ENCODE data around the gene ATP5F1C. TPM values are rescaled to one million over a fixed set of nuclear protein-coding genes. Genes with fewer than 3 reads are reported as not detected.

Gene ATP5F1C
- total RNA-seq, 1 donor from 2014 or later = 570 TPM

DNA sequence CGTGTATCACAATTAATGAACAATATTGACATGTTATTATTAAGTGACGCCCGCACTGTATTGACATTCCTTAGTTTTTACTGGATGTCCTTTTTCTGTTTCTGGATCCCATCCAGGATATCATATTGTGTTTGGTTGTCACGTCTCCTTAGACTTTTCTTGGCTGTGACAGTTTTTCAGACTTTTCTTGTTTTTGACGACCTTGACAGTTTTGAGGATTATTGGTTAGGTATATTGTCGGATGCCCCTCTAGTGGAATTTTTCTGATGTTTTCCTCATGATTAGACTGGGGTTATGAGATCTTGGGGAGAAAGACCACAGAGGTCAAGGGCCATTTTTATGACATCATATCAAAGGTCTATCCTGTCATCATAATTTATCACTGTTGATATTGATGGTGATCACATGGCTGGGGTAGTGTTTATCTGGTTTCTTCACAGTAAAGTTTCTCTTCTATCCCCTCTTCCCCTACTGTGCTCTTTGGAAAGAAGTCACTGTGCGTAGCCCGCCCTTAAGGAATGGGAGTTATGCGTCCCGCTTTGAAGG, 41.4 kb downstream of the ATP5F1C start:
- DNase-seq (ENCODE audit: low spot score) = no peak
- intact Hi-C loops (cut with DNase I) = no loop called here

DNA sequence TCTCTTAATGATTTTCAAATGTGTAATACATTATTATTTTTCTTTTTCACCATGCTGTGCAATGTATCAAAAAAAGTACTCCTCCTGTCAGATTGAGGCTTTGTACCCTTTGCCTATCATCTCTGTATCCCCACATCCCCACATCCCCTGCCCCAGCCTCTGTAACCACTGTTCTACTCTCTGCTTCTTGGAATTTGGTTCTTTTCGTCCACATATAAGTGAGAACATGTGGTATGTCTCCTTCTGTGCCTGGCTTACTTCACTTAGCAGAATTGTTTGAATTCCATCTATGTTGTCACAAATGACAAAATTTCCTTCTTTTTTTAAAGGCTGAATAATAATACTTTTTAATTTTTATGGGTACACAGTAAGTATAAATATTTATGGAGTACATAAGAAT, 44.1 kb downstream of the ATP5F1C start:
- DNase-seq (ENCODE audit: low spot score) = no peak
- intact Hi-C loops (cut with DNase I) = no loop called here

DNA sequence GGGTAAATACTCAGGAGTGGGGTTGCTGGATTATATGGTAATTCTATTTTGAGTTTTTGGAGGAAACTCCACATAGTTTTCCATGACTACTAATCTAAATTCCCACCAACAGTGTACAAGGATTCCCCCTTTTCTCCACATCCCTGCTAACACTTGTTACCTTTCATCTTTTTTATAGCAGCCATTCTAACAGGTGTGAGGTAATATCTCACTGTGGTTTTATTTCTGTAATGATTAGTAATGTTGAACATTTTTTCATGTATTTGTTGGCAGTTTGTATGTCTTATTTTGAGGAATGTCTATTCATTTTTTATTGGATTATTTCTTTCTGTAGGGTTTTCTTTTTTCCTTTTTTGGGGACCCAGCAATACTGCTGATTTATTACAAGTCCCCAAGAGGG, 45.2 kb downstream of the ATP5F1C start:
- no peak for DNase-seq (ENCODE audit: low spot score)
- intact Hi-C loops (cut with DNase I) = no loop called here

DNA sequence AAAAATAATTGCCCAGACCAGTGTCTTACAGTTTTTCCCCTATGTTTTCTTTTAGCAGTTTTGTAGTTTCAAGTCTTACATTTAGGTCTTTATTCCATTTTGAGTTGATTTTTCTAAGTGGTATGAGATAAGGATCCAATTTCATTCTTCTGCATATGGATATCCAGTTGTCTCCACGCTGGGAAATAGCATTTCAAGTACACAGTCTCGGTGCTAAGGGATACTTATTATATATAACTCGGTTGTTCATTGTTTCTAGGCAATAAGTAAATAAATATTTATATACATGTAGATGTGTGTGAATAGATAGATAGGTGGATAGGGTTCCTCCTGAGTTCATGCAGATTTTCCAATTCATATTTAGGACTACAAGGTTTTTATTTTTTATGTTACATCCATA, 46.3 kb downstream of the ATP5F1C start:
- no peak for DNase-seq (ENCODE audit: low spot score)
- intact Hi-C loops (cut with DNase I) = no loop called here

DNA sequence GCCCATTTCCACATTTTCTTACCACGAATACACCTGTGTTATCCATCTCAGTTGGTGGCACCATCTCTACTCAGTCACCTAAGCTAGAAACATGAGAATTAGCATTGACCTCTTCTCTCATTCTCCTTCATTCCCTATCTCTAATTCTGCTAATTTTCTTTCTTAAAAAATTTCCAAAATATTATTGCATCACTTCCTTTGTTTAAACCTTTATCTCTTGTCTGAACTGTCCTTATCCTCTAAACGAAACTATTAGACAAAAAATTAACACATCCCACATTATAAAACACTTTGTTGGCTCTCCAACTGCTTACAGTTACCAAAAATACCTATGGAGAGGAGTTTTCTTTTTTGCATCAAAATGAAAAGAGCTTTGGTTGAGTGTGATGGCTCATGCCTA, 48.6 kb downstream of the ATP5F1C start:
- intact Hi-C loops (cut with DNase I) = no loop called here

DNA sequence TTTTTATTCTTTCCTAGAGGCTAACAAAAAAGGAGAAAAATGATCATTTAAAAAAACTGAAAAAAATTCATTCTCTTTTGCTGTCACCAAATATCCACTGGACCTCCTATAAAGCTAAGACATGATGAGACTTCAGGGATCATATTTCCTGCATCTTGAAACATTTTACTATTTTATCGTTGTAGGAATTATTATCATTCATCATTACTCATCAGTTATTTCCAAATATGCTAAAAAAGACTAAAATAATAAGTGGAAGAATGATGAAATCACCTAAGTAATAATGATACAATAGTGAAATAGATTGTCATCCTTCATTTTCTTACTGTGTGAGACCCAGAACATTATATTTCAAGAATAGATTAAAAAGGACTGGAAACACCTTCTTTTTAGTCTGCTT, 58.6 kb downstream of the ATP5F1C start:
- intact Hi-C loops (cut with DNase I) = no loop called here
- DNase-seq (ENCODE audit: low spot score) = no peak

More for the DNA sequence above, 48.6 kb downstream of the ATP5F1C start:
- DNase-seq (ENCODE audit: low spot score) = no peak

DNA sequence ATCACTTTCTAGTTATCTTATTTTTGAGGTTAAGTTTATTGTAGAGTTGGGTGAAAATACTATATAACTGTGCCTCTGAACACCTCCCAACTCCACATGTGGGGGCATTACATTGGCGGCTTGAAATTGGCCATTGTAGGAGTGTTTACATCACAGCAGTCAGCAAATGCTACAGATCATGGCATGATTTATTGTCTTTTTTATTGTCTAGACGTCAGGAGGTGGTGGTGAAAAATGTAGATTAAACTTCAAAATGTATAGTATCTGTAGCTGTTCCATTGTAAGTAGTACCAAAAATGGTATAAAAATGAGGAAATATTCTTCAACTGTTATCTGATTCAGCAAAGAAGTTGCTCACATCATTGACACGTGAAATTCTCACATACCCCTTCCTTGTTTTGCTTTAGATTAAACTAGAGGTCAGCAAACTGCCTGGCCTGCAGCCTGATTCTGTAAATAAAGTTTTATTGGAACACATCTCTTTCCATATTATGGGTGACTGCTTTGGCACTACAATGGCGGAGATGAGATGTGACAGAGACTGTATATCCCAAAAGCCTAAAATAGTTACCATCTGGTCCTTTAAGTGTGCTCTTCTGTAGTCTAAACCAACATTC, 65.4 kb downstream of the ATP5F1C start:
- intact Hi-C loops (cut with DNase I) = no loop called here
- DNase-seq (ENCODE audit: low spot score) = no peak

DNA sequence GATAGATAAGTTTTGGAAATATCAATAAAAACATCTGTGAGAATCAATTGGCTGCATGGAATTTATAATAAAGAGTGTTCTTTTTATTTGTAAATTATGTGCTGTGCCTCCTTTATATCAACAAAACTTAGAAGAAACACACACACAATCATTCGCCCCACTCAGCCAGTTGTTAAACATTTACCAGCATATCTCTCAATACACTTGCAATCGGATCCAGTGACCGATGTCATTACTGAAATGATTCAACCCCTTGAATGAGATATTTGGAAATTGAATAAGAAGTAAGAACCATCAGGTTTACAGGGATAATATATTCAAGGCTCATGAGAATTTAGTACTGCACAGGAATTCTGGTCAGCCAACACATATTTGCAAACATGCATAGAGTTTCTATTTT, 65.9 kb downstream of the ATP5F1C start:
- DNase-seq (ENCODE audit: low spot score) = no peak
- intact Hi-C loops (cut with DNase I) = no loop called here

DNA sequence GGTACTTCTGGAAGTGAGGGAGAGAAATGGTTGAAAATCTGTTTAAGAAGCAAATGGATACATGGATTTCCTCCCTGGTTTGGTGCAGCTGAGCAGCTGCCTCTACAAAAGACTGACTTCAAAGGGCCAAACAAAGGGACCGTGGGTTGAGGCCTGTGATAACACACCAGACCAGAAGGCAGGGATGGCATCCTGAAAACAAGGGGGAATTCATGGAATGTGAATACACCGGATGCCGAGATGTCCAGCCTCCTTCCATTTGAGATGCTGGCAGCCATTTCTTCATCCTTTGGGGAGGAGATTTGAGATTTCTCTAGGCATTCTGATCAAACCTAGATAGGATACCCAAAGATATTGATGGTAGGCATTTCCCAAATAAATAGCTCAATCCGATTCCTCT, 67.2 kb downstream of the ATP5F1C start:
- no peak for DNase-seq (ENCODE audit: low spot score)
- intact Hi-C loops (cut with DNase I) = no loop called here

DNA sequence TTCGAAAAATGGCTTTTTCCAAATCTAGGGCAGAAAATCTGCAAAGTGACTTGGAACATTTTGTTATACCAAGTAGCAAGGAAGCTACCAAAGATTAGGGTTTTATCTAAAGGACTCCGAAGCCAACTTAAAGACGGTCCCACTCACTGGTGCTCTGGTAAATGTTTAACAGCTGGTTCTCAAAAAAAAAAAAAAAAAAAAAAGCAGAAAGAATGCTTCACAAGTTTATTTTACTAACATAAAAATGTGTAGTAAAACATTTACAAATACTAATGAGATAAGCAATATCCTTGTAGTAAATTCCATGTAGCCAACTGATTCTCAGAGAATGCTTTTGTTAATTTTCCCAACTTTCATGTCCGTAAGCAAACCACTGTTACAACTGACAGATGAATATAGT, 68.7 kb downstream of the ATP5F1C start:
- DNase-seq (ENCODE audit: low spot score) = no peak
- intact Hi-C loops (cut with DNase I) = no loop called here

DNA sequence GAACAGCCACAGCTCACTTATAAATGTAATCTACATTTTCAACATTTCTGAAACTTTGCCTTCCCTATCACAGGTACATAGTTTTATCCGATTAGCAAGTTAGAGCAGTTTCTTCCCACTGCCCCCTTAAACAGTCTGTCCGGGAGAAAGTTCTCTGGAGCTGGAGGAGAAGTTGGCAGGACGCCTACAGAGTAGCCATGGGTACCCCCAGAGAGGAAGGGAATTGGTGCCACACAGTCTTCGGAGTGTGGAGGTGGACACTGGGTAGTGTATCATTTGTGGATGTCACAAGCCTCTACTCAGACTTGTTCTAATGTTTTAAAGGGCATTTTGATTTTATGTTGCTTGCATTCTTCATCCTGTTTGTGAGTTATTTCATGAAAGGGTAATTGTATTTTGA, 69.3 kb downstream of the ATP5F1C start:
- DNase-seq (ENCODE audit: low spot score) = no peak
- intact Hi-C loops (cut with DNase I) = no loop called here

Other genes starting within 250 kb of the ATP5F1C start
- 8.4 TPM for gene ITIH5, start 121.2 kb upstream of the ATP5F1C start, total RNA-seq
- gene ITIH2, start 84.9 kb upstream of the ATP5F1C start, total RNA-seq = not detected
- gene KIN, start 184 bp upstream of the ATP5F1C start, total RNA-seq = 7.5 TPM
- 12.4 TPM for gene TAF3, start 30.3 kb downstream of the ATP5F1C start, total RNA-seq

All from cardiac septum (tissue), 1 donor.